Measurements from ENCODE around the gene CBFA2T3.

GRCh38 chr16:88960516-88960915, 16.5 kb downstream of the CBFA2T3 start:
- no peak for TF ChIP-seq CTCF (IDR thresholded peaks at IDR 0.05)
- no peak for TF ChIP-seq POLR2A (IDR thresholded peaks at IDR 0.05)
